Inflammatory macrophage (primary cell): ENCODE measurements around the gene CCDC74B.
A peak's percentile ranks its signal among the peaks of the same experiment; 100 is the strongest.
"Not testable (repeated sequence)": the region's sequence is repeated elsewhere in the genome, so short reads cannot be mapped to it uniquely, and the experiment has no call there.

ENCODE experiments used
- DNase-seq, 2 donors: peaks; one replicate each; pipeline ENCODE4 v3.0.0-alpha.2; 2020 to 2022

Gene CCDC74B

DNA sequence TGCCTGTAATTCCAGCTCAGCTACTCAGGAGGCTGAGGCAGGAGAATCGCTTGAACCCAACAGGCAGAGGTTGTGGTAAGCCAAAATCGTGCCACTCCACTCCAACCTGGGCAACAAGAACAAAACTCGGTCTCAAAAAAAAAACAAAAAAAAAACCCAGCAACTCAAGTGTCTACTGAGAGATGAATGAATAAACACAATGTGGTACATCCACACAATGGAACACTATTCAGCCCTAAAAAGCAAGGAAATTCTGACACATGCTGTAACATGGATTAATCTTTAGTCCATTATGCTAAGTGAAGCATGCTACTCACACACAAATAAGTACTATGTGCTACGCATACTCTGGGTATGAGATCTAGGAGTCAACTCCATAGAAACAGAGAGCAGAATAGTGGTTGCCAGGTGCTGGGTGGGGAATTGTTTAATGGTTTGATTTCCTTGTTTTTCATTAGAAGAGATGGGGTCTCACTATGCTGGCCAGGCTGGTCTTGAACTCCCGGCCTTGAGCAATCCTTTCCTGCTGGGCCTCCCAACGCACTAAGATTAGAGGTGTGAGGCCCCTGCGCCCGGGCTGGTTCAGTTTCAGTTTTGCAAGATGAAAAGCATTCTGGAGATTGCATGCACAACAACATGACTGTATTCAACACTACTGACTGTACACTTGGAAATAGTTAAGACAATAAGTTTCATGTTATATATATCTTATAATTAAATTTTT, 20.5 kb upstream of the CCDC74B start:
- DNase-seq: no peak

DNA sequence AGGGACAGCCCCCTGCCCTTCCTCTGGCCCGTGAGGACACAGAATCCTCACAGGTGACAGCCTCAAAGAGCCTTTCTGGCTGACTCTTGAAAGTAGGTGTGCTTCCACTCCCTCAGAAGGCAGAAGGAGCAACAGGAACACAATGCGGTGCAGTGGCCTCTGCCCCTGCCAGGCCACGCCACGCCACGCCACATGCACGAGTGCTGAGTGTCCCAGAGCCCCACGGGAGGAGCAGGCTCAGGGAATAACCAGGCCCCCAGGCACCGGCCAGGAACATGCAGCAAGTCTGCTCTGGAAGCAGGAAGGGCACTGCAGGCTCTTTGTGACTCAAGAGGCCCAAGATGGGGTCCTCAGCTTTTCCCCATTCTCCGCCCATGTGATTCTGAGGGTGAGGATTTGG, 18.1 kb upstream of the CCDC74B start:
- no peak for DNase-seq

DNA sequence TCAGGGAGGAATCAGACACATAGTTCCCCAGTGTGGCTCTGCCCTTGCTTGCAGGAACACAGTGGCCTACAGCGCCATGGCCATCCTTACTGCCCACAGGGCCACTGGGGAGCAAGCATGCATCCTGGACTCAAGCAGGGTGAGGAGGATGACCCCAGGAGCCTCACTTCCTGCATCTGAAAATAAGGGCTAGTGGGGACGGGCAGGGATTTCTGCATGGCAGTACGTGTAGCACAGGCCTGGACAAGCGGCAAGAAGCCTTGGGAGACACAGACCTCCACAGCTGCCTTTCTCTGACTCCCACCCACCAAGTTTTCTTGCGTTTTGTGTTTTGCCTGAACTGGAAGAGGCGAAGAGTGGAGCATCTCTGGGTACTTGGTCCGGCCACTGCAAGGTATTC, 17.6 kb upstream of the CCDC74B start:
- not testable (repeated sequence) for DNase-seq

- not testable (repeated sequence) for DNase-seq
These were observed 16.2 kb upstream of the CCDC74B start for GRCh38 chr2:130160838-130161705.

GRCh38 chr2:130160131-130160530, 15.2 kb upstream of the CCDC74B start:
- DNase-seq: no peak

- DNase-seq: not testable (repeated sequence)
These were observed 14.5 kb upstream of the CCDC74B start for GRCh38 chr2:130159376-130159775.

DNA sequence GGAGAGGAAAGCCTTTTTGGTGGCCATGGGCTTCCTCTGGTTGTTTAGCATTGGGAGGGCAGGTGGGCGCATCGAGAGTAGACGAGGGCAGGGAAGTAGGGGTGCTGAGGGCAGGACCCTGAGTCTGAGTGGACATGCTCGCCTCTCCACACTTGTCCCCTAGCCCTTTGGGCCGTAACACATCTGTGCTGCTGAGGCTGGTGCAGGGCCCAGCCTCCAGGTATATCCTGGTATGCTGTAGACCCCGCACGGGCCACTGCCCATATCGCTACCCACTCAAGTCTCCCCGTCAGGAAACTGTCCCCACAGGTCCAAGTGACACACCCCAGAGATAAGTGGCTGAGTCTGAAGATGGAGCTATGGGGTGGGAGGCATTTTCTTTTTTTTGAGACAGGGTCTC, 13.7 kb upstream of the CCDC74B start:
- no peak for DNase-seq

- peak; percentile 52 to 78 for DNase-seq
These were observed 13.1 kb upstream of the CCDC74B start for GRCh38 chr2:130157825-130158514.

GRCh38 chr2:130157354-130157753, 12.4 kb upstream of the CCDC74B start:
- peak in 1 of 2 donors; percentile 4 for DNase-seq

DNA sequence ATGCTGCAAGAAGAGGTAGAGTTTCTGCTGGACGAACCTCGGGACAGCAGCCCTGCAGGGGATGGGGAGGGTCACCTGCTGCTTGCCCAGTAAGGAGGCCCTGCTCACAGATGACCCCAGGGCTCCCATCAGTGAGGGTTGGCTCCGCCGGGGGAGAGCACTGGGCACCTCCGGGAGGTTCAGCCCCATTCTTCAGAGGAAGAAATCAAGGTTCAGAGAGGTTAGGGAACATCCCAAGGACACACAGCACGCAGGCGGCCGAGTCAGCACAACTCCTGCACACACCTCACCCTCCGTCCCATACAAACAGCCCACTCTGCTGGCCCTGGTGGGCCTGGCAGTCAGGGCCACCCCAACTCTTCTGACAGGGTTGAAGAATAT, 11.7 kb upstream of the CCDC74B start:
- DNase-seq: no peak

DNA sequence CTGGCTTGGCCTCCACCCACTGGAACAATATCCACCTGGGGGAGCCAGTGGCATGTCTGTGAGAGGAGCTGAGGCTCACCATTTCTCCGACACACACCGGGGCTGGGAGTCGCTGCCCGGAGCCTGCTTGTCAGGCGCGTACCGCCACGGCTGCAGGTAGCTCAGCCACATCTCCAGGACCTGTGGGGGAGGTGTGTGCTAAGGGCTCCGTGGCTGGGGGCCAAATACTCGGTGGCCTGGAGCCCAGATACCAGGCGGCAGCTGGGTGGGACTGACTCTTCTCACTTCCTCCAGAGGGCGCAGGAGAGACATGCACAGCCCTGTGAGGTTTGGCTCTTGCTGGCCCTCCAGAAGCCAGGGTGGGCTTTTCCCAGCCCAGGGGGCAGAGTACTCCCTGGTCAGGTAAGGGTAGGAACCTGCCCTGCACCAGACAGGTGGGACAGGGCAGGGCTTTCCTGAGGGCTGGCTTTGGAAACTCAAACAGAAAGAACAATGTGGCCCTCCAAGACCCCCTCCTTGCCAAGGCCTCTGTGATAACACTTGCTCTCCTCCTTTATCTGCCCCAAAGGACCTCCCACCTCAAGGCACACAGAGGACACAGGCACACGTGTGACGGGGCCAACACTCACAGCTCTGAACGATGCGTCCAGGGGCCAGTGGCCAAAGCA, 11.2 kb upstream of the CCDC74B start:
- peak in 1 of 2 donors; percentile 11 for DNase-seq

DNA sequence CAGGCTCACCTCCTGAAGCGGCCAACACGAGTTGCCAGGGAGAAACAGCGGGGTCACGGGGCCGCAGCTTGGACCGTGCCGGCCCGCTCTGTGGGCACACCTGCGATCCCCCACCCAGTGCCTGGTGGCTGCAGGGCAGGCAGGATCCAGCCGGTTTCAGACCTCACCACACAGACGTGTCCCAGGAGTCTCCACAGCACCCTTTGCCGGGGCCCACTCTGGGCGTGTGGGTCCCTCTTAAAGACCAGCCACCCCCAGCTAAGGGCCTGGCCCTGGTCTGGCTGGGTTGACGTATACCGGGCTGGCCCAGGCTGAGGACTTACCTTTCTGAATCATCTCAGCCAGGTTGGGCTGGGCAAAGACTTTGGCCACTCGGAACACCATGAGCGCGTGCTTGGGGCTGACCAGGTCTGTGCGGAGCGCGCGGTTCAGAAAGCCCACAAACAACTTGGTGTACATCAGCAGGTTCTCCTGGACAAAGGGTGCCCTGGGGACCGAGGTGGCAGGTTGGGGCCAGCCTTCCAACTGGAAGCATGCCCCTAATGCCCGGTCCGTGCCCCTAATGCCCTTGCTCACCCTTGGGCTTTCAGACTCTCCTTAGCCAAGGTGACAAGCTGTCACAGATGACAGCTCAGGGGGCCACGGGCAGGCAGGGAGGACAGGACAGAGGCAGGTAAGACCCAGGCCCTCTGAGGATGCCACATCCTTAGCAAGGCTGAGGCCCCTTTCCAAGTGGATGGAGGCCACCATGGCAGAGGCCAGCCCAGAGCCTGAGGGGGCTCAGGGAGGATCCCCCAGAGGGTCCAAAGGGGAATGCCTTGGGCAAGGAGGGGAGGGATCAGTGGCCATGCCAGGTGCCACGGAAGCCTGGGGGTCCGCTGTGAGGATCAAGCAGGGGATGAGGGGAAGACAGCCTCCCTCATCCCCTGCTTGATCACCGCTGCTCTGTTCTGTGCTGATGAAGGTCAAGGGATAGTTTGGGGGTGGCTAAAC, 10.2 kb upstream of the CCDC74B start:
- no peak for DNase-seq

GRCh38 chr2:130154423-130154770, 9.5 kb upstream of the CCDC74B start:
- DNase-seq: not testable (repeated sequence)

DNA sequence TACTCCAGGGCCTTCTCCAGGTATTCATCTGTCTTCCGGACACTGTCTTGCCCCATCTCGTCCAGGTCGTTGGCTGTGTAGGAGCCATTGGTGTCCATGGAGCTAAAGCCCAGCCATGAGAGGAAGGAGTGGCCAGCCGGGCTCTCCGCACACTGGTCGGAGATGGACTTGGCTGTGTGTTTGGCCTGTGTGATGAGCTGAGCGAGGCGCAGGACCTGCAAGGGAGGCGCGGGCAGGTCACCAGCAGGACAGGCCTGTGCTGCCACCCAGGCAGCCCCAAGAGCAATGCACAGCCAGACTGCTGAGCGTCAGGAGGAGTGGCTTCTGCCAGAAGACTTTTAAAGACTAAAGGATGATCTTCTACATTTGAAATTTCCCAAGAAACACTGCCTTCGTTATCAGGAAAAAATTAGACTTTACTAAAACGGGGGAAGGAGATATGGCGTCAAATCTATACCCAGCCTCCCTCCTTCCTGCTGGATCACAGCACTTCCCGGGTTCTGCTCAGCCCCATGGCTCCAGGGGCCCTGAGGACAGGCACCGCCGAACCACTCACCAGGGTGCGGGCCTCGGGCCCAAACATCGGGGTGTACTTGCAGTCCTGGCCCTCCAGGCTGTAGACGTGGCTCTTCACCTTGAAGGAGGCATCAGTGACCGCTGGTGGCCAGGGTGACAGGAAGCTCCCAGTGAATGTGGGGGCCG, 9.0 kb upstream of the CCDC74B start:
- DNase-seq: not testable (repeated sequence)

DNA sequence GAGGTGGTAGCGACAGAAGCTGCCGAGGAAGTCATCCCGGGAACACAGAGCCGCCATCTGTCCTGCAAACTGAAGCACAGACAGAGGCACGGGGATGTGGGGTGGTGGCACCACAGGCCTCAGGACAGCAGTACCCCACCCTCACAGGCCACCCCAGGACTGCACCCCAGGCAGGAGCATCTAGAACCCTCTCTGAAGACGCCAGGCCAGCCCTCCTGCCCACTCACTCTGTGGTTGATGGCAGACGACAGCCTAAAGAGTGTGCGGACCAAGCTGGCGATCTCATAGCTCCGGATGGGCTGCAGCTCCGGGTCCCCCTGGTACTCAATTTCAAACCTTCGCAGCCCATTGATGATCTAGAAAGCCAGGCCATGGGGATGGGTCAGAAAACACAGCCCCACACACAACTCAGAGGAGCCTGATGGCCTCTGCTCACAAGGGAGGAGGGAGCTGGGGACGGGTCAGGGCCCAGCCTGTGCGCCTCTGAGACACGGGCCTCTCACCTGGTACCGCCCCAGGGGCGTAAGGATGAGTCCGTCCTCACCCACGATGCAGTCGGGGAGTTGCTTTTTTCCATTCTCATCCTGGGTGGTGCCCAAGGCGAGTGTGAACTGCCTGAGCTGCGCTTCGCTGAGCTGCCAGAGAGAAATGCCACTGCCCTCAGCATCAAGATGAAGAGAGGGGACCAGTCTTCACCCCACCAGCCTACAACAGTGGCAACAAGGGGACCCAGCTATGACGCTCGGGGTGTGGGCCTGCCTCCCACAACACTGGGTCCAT, 8.1 kb upstream of the CCDC74B start:
- DNase-seq: no peak

DNA sequence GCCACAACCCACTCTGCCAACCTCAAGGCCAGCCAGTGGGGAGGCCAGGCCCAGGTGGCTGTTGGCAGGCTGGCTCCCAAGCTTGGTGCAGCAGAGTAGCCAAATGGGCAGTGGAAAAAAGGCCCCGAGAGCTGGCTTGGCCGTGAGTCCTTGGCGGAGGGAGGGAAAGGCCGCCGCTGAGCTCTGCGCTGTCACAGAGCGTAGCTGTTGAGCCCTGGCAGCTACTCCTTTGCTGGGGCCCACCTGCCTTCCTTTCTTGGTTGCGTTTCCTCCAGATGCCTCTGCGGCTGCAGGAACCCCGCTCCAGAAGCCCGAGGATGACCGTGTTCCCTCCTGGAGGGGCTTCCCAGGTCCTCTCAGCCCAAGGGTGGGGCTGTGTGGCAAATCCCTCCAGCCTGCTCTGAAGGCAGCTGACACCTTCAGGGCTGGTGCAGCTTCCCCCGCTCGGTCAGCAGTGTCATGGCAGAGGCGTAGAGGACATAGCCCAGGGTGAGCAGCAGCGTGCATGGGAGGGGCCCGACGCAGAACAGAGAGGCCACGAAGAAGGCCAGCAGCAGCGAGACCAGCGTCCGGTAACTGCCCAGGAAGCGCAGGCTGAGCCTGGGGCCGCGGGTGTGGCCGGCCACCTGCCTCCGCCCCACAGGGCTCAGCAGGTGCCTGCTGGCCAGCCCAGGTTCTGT, 7.4 kb upstream of the CCDC74B start:
- DNase-seq: not testable (repeated sequence)

- DNase-seq: not testable (repeated sequence)
These were observed 6.2 kb upstream of the CCDC74B start for GRCh38 chr2:130151145-130151512.

GRCh38 chr2:130150181-130151144, 5.6 kb upstream of the CCDC74B start:
- DNase-seq: no peak
